ENCODE measurements around the gene FGF16. TPM values are rescaled to one million over a fixed set of nuclear protein-coding genes. Genes with fewer than 3 reads are reported as not detected.
"Not testable (repeated sequence)": the region's sequence is repeated elsewhere in the genome, so short reads cannot be mapped to it uniquely, and the experiment has no call there.

FGF16 gene
- total RNA-seq, 2 donors from 2014 or later: not detected

DNA sequence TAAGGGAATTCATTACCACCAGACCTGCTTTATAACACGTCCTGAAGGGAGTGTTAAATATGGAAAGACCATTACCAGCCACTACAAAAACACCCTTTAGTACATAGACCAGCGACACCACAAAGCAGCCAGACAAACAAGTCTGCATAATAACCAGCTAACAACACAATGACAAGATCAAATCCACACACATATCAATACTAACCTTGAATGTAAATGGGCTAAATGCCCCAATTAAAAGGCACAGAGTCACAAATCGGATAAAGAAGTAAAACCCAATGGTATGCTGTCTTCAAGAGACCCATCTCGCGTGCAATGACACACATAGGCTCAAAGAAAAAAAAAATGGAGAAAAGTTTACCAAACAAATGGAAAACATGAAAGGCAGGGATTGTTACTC, 36.9 kb downstream of the FGF16 start:
- Mint-ChIP-seq H3K4me3 (no peak overlapping the region), H3K27ac (no peak overlapping the region), H3K27me3 (peaks cover 10 to 14% of the 10 kb centered on the region in 2 donors), H3K9me3 (peaks cover 5% of the 10 kb centered on the region), H3K4me1 (ENCODE audit: low read depth in 2 of 2) (no peaks in the 10 kb centered on the region), H3K36me3 (peaks cover 14% of the 10 kb centered on the region)
- ATAC-seq (no peak), DNase-seq (ENCODE audit: low spot score) (no peak)

DNA sequence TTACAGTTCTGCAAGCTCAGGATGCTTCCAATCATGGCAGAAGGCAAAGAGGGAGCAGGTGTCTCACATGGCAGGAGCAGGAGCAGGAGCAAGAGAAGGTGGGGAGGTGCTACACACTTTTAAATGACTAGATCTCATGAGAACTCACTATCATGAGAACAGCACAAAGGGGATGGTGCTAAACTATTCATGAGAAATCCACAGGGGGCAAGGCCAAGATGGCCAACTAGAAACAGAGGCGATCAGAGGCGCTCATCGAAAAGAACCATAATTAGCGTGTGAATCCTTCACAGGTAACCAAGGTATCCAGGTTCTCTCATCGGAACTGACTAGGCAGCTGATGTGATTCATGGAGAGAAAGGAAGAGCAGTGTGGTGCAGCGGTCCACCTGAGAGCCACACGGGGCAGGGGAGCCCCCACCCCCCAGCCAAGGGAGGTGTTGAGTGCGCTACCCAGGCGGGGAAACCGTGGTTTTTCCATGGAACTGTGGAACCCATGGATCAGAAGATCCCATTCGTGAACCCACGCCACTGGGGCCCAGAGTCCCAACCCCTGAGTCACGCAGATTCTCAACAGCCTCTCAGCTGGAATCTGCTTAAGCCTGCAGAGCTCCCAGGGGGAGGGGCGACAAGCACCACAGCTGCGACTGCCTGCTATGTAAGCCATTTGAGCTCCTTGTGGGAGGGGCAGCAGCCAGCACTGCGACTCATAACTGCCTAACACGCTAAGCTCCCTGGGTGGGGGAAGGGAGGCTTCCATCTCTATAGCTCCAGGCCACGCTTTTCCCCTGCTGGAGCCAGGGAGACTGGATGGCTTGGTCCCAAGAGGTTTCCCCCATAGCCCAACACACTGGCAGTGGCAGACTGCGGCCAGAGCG, 46.7 kb downstream of the FGF16 start:
- H3K4me1 Mint-ChIP-seq (ENCODE audit: low read depth in 2 of 2): no peaks in the 10 kb centered on the region
- peaks cover 28 to 31% of the 10 kb centered on the region in 2 donors for H3K27me3 Mint-ChIP-seq
- no peaks in the 10 kb centered on the region for H3K36me3 Mint-ChIP-seq
- H3K9me3 Mint-ChIP-seq: no peaks in the 10 kb centered on the region
- no peak overlapping the region for H3K4me3 Mint-ChIP-seq
- no peak for DNase-seq (ENCODE audit: low spot score)
- no peak for ATAC-seq
- no peak overlapping the region for H3K27ac Mint-ChIP-seq

DNA sequence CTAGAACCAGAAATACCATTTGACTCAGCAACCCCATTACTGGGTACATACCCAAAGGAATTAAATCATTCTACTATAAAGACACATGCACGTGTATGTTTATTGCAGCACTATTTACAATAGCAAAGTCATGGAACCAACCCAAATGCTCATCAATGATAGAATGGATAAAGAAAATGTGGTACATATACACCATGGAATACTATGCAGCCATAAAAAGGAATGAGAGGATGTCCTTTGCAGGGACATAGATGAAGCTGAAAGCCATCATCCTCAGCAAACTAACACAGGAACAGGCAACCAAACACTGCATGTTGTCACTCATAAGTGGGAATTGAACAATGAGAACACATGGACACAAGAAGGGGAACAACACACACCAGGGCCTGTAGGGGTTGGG, 53.0 kb downstream of the FGF16 start:
- not testable (repeated sequence) for H3K4me3 Mint-ChIP-seq; H3K9me3 Mint-ChIP-seq; ATAC-seq; H3K36me3 Mint-ChIP-seq; DNase-seq (ENCODE audit: low spot score); H3K27ac Mint-ChIP-seq
- H3K4me1 Mint-ChIP-seq (ENCODE audit: low read depth in 2 of 2): peaks cover 6 to 11% of the 10 kb centered on the region in 2 donors
- H3K27me3 Mint-ChIP-seq: peaks cover 10 to 15% of the 10 kb centered on the region in 2 donors

DNA sequence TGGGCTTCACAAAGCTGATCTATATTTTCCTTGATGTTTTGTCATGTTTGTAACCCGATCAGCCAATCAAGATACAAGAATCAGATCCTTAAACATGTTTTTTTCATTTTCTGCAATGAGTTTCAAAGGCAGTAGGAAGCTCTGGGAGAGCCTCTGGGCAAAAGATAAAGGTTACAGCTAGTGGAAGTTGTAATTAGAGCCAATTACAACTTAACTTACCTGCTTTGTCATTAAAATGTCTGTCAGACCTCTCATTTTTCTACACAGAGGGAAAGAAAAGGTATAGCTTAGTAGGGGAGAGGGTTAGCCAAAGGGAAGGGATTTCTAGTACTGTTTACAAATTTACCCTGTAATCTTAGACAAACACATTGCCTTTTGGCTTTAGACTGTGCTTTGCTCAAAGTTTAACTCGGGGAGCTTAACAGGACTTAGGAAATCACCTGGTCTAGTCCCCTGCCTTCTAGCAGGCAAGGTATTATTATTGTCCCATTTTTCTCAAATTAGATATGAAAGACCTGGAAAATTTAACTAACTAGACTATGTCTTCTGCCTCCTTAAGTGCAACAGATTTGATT, 55.8 kb downstream of the FGF16 start:
- Mint-ChIP-seq H3K4me3 (no peak overlapping the region), H3K4me1 (ENCODE audit: low read depth in 2 of 2) (peaks cover 9 to 11% of the 10 kb centered on the region in 2 donors), H3K36me3 (no peaks in the 10 kb centered on the region), H3K27ac (no peak overlapping the region), H3K27me3 (peaks cover 0 to 2% of the 10 kb centered on the region in 2 donors), H3K9me3 (no peaks in the 10 kb centered on the region)
- no peak for ATAC-seq
- DNase-seq (ENCODE audit: low spot score): no peak

DNA sequence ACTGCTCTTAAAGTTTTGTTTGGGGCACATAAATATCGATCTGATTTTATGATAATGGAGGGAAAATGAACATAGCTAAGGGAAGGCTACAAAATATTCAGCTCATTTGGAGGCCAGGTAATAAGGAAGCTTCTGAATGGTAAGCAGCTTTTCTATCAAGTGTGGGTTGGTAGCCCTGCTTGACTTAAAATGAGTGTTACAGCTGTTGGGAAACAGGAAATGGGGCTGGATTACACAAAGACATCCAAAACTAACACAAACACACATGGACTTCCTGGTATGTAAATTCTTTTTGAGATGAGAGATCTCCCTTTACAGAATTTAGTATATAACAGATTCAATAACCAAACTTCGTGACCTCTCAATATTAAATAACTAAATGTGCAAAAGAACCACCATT, 58.0 kb downstream of the FGF16 start:
- H3K36me3 Mint-ChIP-seq: no peaks in the 10 kb centered on the region
- no peaks in the 10 kb centered on the region for H3K9me3 Mint-ChIP-seq
- peaks cover 0 to 2% of the 10 kb centered on the region in 2 donors for H3K27me3 Mint-ChIP-seq
- peaks cover 9 to 11% of the 10 kb centered on the region in 2 donors for H3K4me1 Mint-ChIP-seq (ENCODE audit: low read depth in 2 of 2)
- DNase-seq (ENCODE audit: low spot score): no peak
- peak overlapping the region; percentile 23 for H3K4me3 Mint-ChIP-seq
- H3K27ac Mint-ChIP-seq: peak overlapping the region; percentile 70 to 84
- peak in 1 of 2 donors; percentile 67 for ATAC-seq

Data from natural killer cell treated with Interleukin-12 subunit alpha and Interleukin-12 subunit beta and Interleukin-15 and Interleukin-18, amount 100 ng/mL, for 72 hours (primary cell).